CD8-positive, alpha-beta memory T cell (primary cell): ENCODE measurements around the gene MYO1A. TPM values are rescaled to one million over a fixed set of nuclear protein-coding genes. Genes with fewer than 3 reads are reported as not detected.
"Not testable (repeated sequence)": the region's sequence is repeated elsewhere in the genome, so short reads cannot be mapped to it uniquely, and the experiment has no call there.

Experiments
- CTCF ChIA-PET: fragments of 350-600 bp; sonication (Branson Sonifier 250); formaldehyde crosslinking; loops from one replicate; lab custom pipeline; 2021; ENCODE audit warnings: antibody characterized with exemption; lab: Charles Lee
- POLR2A ChIA-PET: fragments of 350-600 bp; sonication (Branson Sonifier 250); formaldehyde crosslinking; loops from one replicate; lab custom pipeline; 2021; ENCODE audit warnings: antibody characterized with exemption; lab: Charles Lee
- DNase-seq, 5 donors: peaks; one replicate each; pipeline versions ENCODE4 v3.0.0 to v3.0.0-alpha.2; 2020 to 2022; ENCODE audit warnings: mixed read lengths in 1 of 5
- H3K27ac ChIP-seq: one replicate; pipeline ENCODE4 v1.7.0; 2013; ENCODE audit warnings: low read depth, mild to moderate bottlenecking, low read length, moderate library complexity
- H3K27me3 ChIP-seq: 2 replicates; pipeline ENCODE4 v1.7.0; 2013; ENCODE audit warnings: low read length, mild to moderate bottlenecking; ENCODE audit not compliant: insufficient read depth, poor library complexity, severe bottlenecking
- H3K36me3 ChIP-seq: 2 replicates; pipeline ENCODE4 v1.7.0; 2013; ENCODE audit warnings: mild to moderate bottlenecking, low read length, moderate library complexity; ENCODE audit not compliant: insufficient read depth
- H3K4me1 ChIP-seq: 2 replicates; pipeline ENCODE4 v1.7.0; 2013; ENCODE audit warnings: mild to moderate bottlenecking, low read length, moderate library complexity; ENCODE audit not compliant: insufficient read depth
- H3K4me3 ChIP-seq: 2 replicates; pipeline ENCODE4 v1.7.0; 2013; ENCODE audit warnings: mild to moderate bottlenecking, low read length
- H3K9me3 ChIP-seq: 2 replicates; pipeline ENCODE4 v1.7.0; 2013; ENCODE audit warnings: mild to moderate bottlenecking, low read length
- H3K27ac Mint-ChIP-seq, 8 donors: one replicate each; pipeline ENCODE4 v1.8.0; 2020 to 2021; ENCODE audit warnings: mixed read lengths in 8 of 8, mild to moderate bottlenecking in 6 of 8, inconsistent platforms in 3 of 8, moderate library complexity in 3 of 8
- H3K27me3 Mint-ChIP-seq, 2 donors: one replicate each; pipeline ENCODE4 v1.8.0; 2020 to 2021; ENCODE audit warnings: mixed read lengths in 2 of 2, mild to moderate bottlenecking in 1 of 2, moderate library complexity in 1 of 2
- H3K36me3 Mint-ChIP-seq, 3 donors: one replicate each; pipeline ENCODE4 v1.8.0; 2020 to 2021; ENCODE audit warnings: mixed read lengths in 3 of 3, inconsistent platforms in 1 of 3, mild to moderate bottlenecking in 1 of 3
- H3K4me1 Mint-ChIP-seq, 3 donors: one replicate each; pipeline ENCODE4 v1.8.0; 2020 to 2021; ENCODE audit warnings: mixed read lengths in 3 of 3, inconsistent platforms in 1 of 3, mild to moderate bottlenecking in 1 of 3
- H3K4me3 Mint-ChIP-seq, 7 donors: one replicate each; pipeline ENCODE4 v1.8.0; 2020 to 2021; ENCODE audit warnings: mixed read lengths in 7 of 7, mild to moderate bottlenecking in 6 of 7, moderate library complexity in 4 of 7, inconsistent platforms in 2 of 7
- H3K9me3 Mint-ChIP-seq, 5 donors: one replicate each; pipeline ENCODE4 v1.8.0; 2020 to 2022; ENCODE audit warnings: mixed read lengths in 5 of 5, mild to moderate bottlenecking in 3 of 5, moderate library complexity in 2 of 5, inconsistent platforms in 1 of 5
- polyA plus RNA-seq: library from polyadenylated mRNA; unstranded; fragments of 300-500 nt; fragmentation: Illumina TruSeq; gene quantifications from one replicate; pipeline ENCODE4 v1.2.3, GENCODE V29; 2021
- total RNA-seq, 2 experiments: library from RNA; stranded (reverse); gene quantifications; one replicate each; pipeline ENCODE4 v1.2.3, GENCODE V29; 2021

The MYO1A gene
- total and polyA plus RNA-seq, 3 experiments from 2014 or later = 0.40 to 0.70 (median 0.51) TPM

DNA sequence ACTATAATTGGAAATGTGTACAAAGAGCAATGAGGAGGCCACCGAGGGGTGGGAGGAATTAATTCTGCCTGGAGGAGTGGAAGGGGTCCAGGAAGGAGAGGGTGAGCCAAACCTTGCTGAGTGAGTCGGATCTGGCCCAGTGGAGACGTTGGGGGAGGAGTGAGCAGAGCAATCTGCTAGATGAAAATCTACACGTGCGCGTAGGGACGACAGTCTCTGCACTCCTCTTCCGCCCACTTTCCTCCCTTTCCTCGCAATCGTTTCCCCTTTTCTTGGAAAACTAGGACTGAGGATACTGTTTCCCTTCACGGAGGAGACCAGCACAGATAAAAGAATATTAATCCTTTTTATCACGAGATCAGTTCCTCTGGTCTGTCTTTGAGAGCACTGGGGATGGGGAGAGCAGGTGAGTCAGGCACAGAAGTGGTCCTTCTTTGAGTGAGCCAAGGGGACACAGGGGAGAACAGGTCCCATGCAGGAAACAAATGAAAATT lies 36.1 kb upstream of the MYO1A start:
- ChIA-PET POLR2A (interaction anchor here (10.9 kb wide), 1 partner anchor 25 kb away, joined by 131 read pairs; the partner anchor contains the start of gene STAT6), CTCF (interaction anchor here (1.1 to 14.7 kb wide), 2 partner anchors 15 to 21 kb away, joined by 3 to 195 read pairs; partner anchors contain the start of gene STAT6)
- Mint-ChIP-seq H3K9me3 (no peaks in the 10 kb centered on the region), H3K4me1 (peaks cover 32 to 42% (median 35%) of the 10 kb centered on the region in 3 donors), H3K27me3 (no peaks in the 10 kb centered on the region), H3K36me3 (peaks cover 0 to 21% (median 0%) of the 10 kb centered on the region in 3 donors), H3K27ac (peak overlapping the region; percentile 87 to 100 (median 98)), H3K4me3 (peak overlapping the region; percentile 87 to 98 (median 93))
- H3K27me3 ChIP-seq = no peaks in the 10 kb centered on the region
- H3K36me3 ChIP-seq = peaks cover 1% of the 10 kb centered on the region
- peak overlapping the region; percentile 97 for H3K4me3 ChIP-seq
- H3K9me3 ChIP-seq = no peaks in the 10 kb centered on the region
- no peak for DNase-seq
- H3K27ac ChIP-seq = peak overlapping the region; percentile 93
- peaks cover 17% of the 10 kb centered on the region for H3K4me1 ChIP-seq

DNA sequence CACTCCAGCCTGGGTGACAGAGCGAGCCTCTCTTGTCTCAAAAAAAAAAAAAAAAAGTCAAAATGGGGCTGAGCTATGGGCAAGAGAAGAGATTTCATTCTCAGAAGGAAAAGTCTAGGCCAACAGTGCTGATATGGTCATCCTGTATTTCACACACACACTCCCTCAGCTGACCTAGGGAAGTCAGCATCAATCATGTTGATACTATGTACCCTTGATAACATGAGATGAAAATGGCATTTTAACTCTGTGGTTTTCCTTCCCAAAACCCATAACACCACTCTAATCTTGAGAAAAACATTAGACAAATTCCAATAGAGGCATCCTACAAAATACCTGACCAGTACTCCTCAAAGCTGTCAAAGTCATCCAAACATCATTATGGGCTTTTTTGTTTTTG lies 30.9 kb upstream of the MYO1A start:
- Mint-ChIP-seq H3K36me3 (peaks cover 0 to 7% (median 0%) of the 10 kb centered on the region in 3 donors), H3K4me1 (peaks cover 17 to 31% (median 29%) of the 10 kb centered on the region in 3 donors), H3K27ac (peak overlapping the region in 3 of 8 donors; percentile 17 to 60 (median 22)), H3K4me3 (peak overlapping the region in 2 of 7 donors; percentile 23 to 29), H3K9me3 (no peaks in the 10 kb centered on the region), H3K27me3 (no peaks in the 10 kb centered on the region)
- Histone ChIP-seq H3K27me3 (no peaks in the 10 kb centered on the region), H3K36me3 (no peaks in the 10 kb centered on the region), H3K9me3 (no peaks in the 10 kb centered on the region), H3K27ac (no peak overlapping the region), H3K4me1 (peaks cover 19% of the 10 kb centered on the region), H3K4me3 (no peak overlapping the region)
- DNase-seq = no peak
- ChIA-PET CTCF (interaction anchor here (0.8 to 6.6 kb wide), 4 partner anchors 12 to 37 kb away, joined by 3 to 56 read pairs (median 12); partner anchors contain the start of gene STAT6), POLR2A (interaction anchor here (0.6 to 1.3 kb wide), 2 partner anchors 30 to 441 kb away, joined by 3 to 4 read pairs; partner anchors contain the start of gene STAT6)

DNA sequence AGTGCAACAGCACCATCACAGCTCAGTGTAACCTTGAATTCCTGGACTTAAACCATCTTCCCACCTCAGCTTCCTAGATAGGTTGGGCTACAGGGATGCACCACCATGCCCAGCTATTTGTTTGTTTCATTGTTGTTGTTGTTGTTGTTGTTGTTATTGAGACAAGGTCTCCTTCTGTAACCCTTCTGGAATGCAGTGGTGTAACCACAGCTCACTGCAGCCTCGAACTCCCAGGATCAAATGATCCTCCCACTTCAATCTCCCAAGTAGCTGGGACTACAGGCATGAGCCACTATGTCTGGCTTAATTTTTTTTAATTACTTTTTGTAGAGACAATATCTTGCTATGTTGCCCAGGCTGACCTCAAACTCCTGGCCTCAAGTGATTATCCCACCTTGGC lies 29.9 kb upstream of the MYO1A start:
- Histone ChIP-seq H3K4me3 (peak overlapping the region; percentile 34), H3K36me3 (no peaks in the 10 kb centered on the region), H3K27ac (peak overlapping the region; percentile 72), H3K4me1 (peaks cover 16% of the 10 kb centered on the region), H3K9me3 (no peaks in the 10 kb centered on the region), H3K27me3 (no peaks in the 10 kb centered on the region)
- CTCF ChIA-PET = interaction anchor here (0.7 to 6.6 kb wide), 10 partner anchors 8 to 160 kb away, joined by 3 to 56 read pairs (median 6); partner anchors contain the start of genes NAB2 and STAT6
- Mint-ChIP-seq H3K4me3 (peak overlapping the region in 2 of 7 donors; percentile 45 to 86), H3K27ac (peak overlapping the region; percentile 19 to 96 (median 86)), H3K9me3 (no peaks in the 10 kb centered on the region), H3K36me3 (peaks cover 0 to 7% (median 0%) of the 10 kb centered on the region in 3 donors), H3K4me1 (peaks cover 16 to 28% (median 20%) of the 10 kb centered on the region in 3 donors), H3K27me3 (no peaks in the 10 kb centered on the region)
- POLR2A ChIA-PET = interaction anchor here (1.6 to 2.9 kb wide), 4 partner anchors 9 to 32 kb away, joined by 8 to 47 read pairs (median 24); partner anchors contain the start of genes NAB2 and STAT6
- DNase-seq = no peak

DNA sequence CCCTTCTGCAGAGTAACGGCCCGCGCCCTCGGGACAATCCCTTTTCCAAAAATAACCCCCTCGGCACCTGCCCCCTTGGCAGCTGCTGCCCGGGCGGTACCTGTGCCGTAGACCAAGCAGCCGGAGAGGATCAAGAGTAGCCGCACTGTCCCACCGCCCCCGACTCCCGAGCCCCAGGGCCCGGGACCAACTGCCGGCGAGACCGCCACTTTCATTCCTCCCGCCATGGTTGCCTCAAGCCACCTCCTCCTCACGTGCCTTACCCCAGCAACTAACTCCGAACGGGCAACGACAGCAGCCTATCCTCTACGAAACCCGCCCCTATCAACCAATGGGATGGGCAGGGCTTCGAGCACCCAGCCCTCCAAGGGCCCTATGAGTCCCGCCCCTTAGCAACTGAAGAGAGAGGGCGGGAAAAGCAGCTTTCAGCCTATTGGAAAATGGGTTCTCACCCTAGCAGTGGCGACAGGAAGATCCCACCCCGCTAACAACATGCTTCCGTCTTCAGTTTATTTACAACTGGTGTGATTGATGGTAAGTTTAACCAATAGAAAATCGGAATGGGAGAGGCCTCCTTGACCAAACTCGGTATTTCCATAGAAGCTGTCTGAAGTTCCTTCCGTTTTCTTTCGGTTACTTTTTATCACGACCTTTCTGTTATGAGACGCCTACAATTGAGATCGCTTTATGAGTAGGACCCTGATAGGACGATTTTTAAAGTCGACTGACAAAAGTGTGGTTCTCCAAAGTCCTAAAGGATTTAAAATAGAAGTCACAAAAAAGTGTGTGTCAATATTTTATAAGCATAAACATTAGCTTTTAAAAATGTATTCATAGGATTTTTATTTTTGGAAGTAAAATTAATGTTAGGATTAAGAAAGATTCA lies 28.8 kb upstream of the MYO1A start, which contains the start of gene NEMP1:
NEMP1 (minus strand) TSS at position 273 of the 886 bp plus-strand sequence; CDS start at position 227, 46 bp downstream.
- peak within 1 kb of the TSS; percentile 69 to 98 (median 94) for H3K27ac Mint-ChIP-seq
- H3K27ac ChIP-seq = peak within 1 kb of the TSS; percentile 81
- H3K36me3 Mint-ChIP-seq = peaks cover 0 to 7% (median 0%) of the 10 kb centered on the region in 3 donors
- ChIA-PET POLR2A (interaction anchor here (0.7 to 2.9 kb wide), 7 partner anchors 9 to 33 kb away, joined by 3 to 47 read pairs (median 8); partner anchors contain the start of genes NAB2 and STAT6), CTCF (interaction anchor here (0.8 to 6.6 kb wide), 12 partner anchors 8 to 161 kb away, joined by 3 to 56 read pairs (median 6); partner anchors contain the start of genes NAB2 and STAT6)
- no peaks in the 10 kb centered on the region for H3K9me3 Mint-ChIP-seq
- H3K27me3 ChIP-seq = no peaks in the 10 kb centered on the region
- H3K27me3 Mint-ChIP-seq = no peaks in the 10 kb centered on the region
- H3K36me3 ChIP-seq = no peaks in the 10 kb centered on the region
- H3K4me3 ChIP-seq = peak within 1 kb of the TSS; percentile 80
- H3K4me1 ChIP-seq = peaks cover 16% of the 10 kb centered on the region
- no peaks in the 10 kb centered on the region for H3K9me3 ChIP-seq
- peak within 1 kb of the TSS; percentile 86 to 97 (median 92) for H3K4me3 Mint-ChIP-seq
- peaks cover 16 to 28% (median 20%) of the 10 kb centered on the region in 3 donors for H3K4me1 Mint-ChIP-seq
- peak; percentile 92 to 99 (median 98) for DNase-seq

DNA sequence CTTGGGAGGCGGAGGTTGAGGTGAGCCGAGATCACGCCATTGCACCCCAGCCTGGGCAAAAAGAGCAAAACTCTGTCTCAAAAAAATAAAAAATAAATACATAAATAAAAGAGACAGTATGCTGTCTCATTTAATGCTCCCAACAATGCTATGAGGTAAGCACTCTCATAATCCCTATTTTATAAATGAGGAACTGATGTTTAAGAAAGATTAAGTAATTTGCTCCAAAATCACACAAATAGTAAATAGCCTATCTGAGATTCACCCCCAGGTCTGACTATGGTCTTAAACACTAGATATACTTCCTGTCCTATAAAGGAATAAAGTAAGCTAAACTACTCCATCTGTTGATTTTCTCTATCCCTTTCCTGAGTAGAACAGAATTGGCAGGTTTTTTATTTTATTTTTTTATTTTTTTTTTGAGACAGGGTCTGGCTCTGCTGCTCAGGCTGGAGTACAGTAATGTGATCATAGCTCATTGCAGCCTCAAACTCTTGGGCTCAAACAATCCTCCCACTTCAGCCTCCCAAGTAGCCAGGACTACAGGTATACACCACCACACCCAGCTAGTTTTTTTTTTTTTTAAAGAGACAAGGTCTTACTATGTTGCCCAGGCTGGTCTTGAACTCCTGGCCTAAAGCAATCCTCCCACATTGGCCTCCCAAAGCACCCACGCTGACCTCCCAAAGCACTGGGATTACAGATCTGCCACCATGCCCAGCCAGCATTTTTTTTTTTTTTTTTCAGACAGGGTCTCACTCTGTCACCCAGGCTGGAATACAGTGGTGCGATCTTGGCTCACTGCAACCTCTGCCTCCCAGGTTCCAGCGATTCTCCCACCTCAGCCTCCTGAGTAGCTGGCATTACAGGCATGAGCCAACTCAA lies 23.9 kb upstream of the MYO1A start:
- Mint-ChIP-seq H3K27ac (peak overlapping the region in 2 of 8 donors; percentile 69 to 97), H3K36me3 (peaks cover 0 to 33% (median 8%) of the 10 kb centered on the region in 3 donors), H3K4me1 (peaks cover 19 to 34% (median 24%) of the 10 kb centered on the region in 3 donors)
- H3K9me3 Mint-ChIP-seq, H3K27ac ChIP-seq, H3K27me3 Mint-ChIP-seq, H3K27me3 ChIP-seq, H3K9me3 ChIP-seq, H3K4me3 ChIP-seq, DNase-seq, H3K4me3 Mint-ChIP-seq, H3K36me3 ChIP-seq: not testable (repeated sequence)
- ChIA-PET CTCF (interaction anchor here (0.9 to 2.0 kb wide), 6 partner anchors 10 to 140 kb away, joined by 3 to 19 read pairs (median 3); partner anchors contain the start of gene STAT6), POLR2A (interaction anchor here (0.6 to 1.3 kb wide), 4 partner anchors 20 to 176 kb away, joined by 3 to 5 read pairs (median 4); partner anchors contain the start of gene STAT6)
- H3K4me1 ChIP-seq = peaks cover 18% of the 10 kb centered on the region

DNA sequence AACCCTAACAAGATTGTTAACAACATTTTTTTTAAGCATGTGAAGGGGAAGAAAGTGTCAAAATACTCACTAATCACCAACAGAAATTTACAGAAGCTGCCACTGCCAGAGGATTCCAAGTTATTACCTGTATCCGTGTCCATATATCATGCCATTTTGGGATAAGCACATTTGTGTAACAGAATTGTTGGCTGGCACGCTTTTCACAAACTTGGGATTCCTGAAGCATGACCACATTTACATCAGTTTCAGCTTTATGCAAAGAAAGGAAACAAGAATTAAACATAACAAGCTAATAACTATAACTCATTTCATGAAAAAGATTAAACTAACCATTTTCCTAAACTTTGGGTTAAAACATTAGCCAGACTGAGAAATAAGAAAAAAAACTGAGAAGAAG lies 22.7 kb upstream of the MYO1A start:
- Histone ChIP-seq H3K9me3 (no peaks in the 10 kb centered on the region), H3K27ac (no peak overlapping the region), H3K36me3 (no peaks in the 10 kb centered on the region), H3K27me3 (no peaks in the 10 kb centered on the region), H3K4me3 (no peak overlapping the region), H3K4me1 (peaks cover 15% of the 10 kb centered on the region)
- CTCF ChIA-PET = interaction anchor here (0.9 to 6.1 kb wide), 4 partner anchors 15 to 141 kb away, joined by 3 to 183 read pairs (median 4); partner anchors contain the start of gene STAT6
- Mint-ChIP-seq H3K4me1 (peaks cover 13 to 22% (median 17%) of the 10 kb centered on the region in 3 donors), H3K4me3 (peak overlapping the region in 1 of 7 donors; percentile 46), H3K27ac (peak overlapping the region in 2 of 8 donors; percentile 66 to 83), H3K27me3 (no peaks in the 10 kb centered on the region), H3K9me3 (no peaks in the 10 kb centered on the region), H3K36me3 (peaks cover 0 to 30% (median 8%) of the 10 kb centered on the region in 3 donors)
- POLR2A ChIA-PET = interaction anchor here (2.6 kb wide), 1 partner anchor 39 kb away, joined by 12 read pairs; the partner anchor contains the start of gene STAT6
- no peak for DNase-seq
